DOHH2 (cell line): ENCODE results near the gene GRIN1.
A peak's percentile ranks its signal among the peaks of the same experiment; 100 is the strongest.

Experiments
- H3F3A ChIP-seq: fragments of 200-600 bp; sonication (generic), shearing (Covaris generic); 2 replicates; pipeline ENCODE4 v1.6.0; 2016; ENCODE audit warnings: antibody characterized with exemption, mild to moderate bottlenecking; ENCODE audit not compliant: control insufficient read depth, insufficient read depth
- H3K27ac ChIP-seq: fragments of 200-600 bp; sonication (generic); 2 replicates; pipeline ENCODE4 v1.5.1; 2014; ENCODE audit warnings: low read depth, mild to moderate bottlenecking, low read length, moderate library complexity
- H3K27me3 ChIP-seq: fragments of 200-600 bp; sonication (generic); 2 replicates; pipeline ENCODE4 v1.6.1; 2014; ENCODE audit warnings: mild to moderate bottlenecking, low read length, mixed read lengths; ENCODE audit not compliant: control insufficient read depth
- H3K36me3 ChIP-seq: fragments of 200-600 bp; sonication (generic); 2 replicates; pipeline ENCODE4 v1.6.1; 2014; ENCODE audit warnings: mild to moderate bottlenecking, low read length, moderate library complexity, mixed read lengths; ENCODE audit not compliant: control insufficient read depth
- H3K4me1 ChIP-seq: fragments of 200-600 bp; sonication (generic); 2 replicates; pipeline ENCODE4 v1.6.1; 2014; ENCODE audit warnings: mild to moderate bottlenecking, low read length, mixed read lengths; ENCODE audit not compliant: control insufficient read depth
- H3K4me2 ChIP-seq: fragments of 200-600 bp; sonication (generic); 2 replicates; pipeline ENCODE4 v1.6.0; 2014; ENCODE audit warnings: mild to moderate bottlenecking, low read length, moderate library complexity
- H3K4me3 ChIP-seq: fragments of 200-600 bp; sonication (generic); 2 replicates; pipeline ENCODE4 v1.5.1; 2014; ENCODE audit warnings: mild to moderate bottlenecking, low read length, mixed read lengths
- H3K79me2 ChIP-seq: fragments of 200-600 bp; sonication (generic); 2 replicates; pipeline ENCODE4 v1.6.1; 2014; ENCODE audit warnings: mild to moderate bottlenecking, low read length, mixed read lengths; ENCODE audit not compliant: control insufficient read depth
- H3K9me2 ChIP-seq: fragments of 200-600 bp; sonication (generic); replicated peaks from 2 replicates; pipeline ENCODE4 v1.6.1; 2014; ENCODE audit warnings: mild to moderate bottlenecking, low read length, mixed read lengths; ENCODE audit not compliant: control insufficient read depth
- H3K9me3 ChIP-seq: fragments of 200-600 bp; sonication (generic); 2 replicates; pipeline ENCODE4 v1.6.1; 2014; ENCODE audit warnings: antibody characterized with exemption, low read length, mixed read lengths; ENCODE audit not compliant: control insufficient read depth, insufficient read depth
- H4K20me1 ChIP-seq: fragments of 200-600 bp; sonication (generic); 2 replicates; pipeline ENCODE4 v1.6.0; 2014; ENCODE audit warnings: low read depth, mild to moderate bottlenecking, antibody characterized with exemption, low read length, moderate library complexity; ENCODE audit not compliant: control insufficient read depth, insufficient read depth
- EZH2phosphoT487 ChIP-seq: fragments of 200-600 bp; sonication (generic); IDR thresholded peaks from 2 replicates; pipeline ENCODE4 v1.6.1; 2017; ENCODE audit warnings: borderline replicate concordance, mild to moderate bottlenecking, antibody characterized with exemption, low read length, moderate library complexity, mixed read lengths
- TF ChIP-seq, protein P1 (sequence below): fragments of 200-600 bp; sonication (generic); IDR thresholded peaks from one replicate; pipeline ENCODE4 v1.5.1; 2014; ENCODE audit warnings: antibody characterized with exemption, mild to moderate bottlenecking, low read depth, low read length; ENCODE audit not compliant: poor library complexity, severe bottlenecking

The GRIN1 gene

DNA sequence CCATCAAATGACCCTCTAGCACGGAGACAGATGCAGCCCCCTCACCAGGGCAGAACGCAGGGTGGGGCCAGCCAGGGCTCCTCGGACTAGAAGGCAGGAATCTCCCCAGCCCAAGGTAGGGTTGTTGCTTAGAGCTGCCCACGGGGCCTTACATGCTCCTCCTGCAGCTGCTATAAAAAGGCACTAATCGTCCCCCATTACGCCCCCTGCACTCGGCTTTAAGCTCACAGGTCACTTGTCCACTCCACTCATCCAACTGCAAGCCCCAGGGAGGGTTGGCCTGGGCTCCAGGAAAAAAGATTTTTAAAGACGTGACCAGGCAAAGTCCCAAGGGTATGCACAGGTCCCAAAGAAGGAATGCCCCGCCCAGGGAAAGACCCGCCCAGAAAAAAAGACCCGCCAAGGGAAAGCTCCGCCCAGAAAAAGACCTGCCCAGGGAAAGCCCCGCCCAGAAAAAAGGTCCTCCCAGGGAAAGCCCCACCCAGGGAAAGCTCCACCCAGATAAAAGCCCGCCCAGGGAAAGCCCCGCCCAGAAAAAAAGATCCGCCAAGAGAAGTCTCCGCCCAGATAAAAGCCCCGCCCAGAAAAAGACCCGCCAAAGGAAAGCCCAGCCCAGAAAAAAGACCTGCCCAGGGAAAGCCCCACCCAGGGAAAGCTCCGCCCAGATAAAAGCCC is 11.1 kb downstream of the GRIN1 start:
- Histone ChIP-seq H3F3A (peaks cover 2% of the 10 kb centered on the region; the same call in 1 of the 2 replicates), H3K4me1 (peaks cover 19% of the 10 kb centered on the region), H3K79me2 (no peaks in the 10 kb centered on the region), H3K36me3 (no peaks in the 10 kb centered on the region), H3K4me3 (peak overlapping the region; percentile 77), H3K27me3 (no peaks in the 10 kb centered on the region), H4K20me1 (no peaks in the 10 kb centered on the region), H3K9me2 (no peaks in the 10 kb centered on the region), H3K4me2 (peak overlapping the region; percentile 92), H3K9me3 (0 out of 2 replicates have a peak, but pooled peaks cover 5% of the 10 kb centered on the region), H3K27ac (peak overlapping the region; percentile 64)
- TF ChIP-seq EZH2phosphoT487, result no peak
- TF ChIP-seq, protein P1, sequence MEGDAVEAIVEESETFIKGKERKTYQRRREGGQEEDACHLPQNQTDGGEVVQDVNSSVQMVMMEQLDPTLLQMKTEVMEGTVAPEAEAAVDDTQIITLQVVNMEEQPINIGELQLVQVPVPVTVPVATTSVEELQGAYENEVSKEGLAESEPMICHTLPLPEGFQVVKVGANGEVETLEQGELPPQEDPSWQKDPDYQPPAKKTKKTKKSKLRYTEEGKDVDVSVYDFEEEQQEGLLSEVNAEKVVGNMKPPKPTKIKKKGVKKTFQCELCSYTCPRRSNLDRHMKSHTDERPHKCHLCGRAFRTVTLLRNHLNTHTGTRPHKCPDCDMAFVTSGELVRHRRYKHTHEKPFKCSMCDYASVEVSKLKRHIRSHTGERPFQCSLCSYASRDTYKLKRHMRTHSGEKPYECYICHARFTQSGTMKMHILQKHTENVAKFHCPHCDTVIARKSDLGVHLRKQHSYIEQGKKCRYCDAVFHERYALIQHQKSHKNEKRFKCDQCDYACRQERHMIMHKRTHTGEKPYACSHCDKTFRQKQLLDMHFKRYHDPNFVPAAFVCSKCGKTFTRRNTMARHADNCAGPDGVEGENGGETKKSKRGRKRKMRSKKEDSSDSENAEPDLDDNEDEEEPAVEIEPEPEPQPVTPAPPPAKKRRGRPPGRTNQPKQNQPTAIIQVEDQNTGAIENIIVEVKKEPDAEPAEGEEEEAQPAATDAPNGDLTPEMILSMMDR, result no peak

DNA sequence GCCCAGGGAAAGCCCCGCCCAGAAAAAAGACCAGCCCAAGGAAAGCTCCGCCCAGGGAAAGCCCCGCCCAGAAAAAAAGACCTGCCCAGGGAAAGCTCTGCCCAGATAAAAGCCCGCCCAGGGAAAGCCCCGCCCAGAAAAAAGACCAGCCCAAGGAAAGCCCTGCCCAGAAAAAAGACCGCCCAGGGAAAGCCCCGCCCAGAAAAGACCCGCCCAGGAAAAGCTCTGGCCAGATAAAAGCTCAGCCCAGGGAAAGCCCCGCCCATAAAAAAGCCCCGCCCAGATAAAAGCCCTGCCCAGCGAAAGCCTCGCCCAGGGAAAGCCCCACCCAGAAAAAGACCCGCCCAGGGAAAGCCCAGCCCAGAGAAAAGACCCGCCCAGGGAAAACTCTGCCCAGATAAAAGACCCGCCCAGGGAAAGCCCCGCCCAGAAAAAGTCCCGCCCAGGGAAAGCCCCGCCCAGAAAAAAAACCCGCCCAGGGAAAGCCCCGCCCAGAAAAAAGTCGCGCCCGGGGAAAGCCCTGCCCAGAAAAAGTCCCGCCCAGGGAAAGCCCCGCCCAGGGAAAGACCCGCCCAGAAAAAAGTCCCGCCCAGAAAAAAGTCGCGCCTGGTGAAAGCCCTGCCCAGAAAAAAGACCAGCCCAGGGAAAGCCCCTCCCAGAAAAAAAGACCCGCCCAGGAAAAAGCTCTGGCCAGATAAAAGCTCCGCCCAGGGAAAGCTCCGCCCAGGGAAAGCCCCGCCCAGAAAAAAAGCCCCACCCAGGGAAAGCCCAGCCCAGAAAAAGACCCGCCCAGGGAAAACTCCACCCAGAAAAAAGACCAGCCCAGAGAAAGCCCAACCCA is 11.9 kb downstream of the GRIN1 start:
- peak overlapping the region; percentile 64 for H3K27ac ChIP-seq
- H3K4me1 ChIP-seq, result peaks cover 19% of the 10 kb centered on the region

DNA sequence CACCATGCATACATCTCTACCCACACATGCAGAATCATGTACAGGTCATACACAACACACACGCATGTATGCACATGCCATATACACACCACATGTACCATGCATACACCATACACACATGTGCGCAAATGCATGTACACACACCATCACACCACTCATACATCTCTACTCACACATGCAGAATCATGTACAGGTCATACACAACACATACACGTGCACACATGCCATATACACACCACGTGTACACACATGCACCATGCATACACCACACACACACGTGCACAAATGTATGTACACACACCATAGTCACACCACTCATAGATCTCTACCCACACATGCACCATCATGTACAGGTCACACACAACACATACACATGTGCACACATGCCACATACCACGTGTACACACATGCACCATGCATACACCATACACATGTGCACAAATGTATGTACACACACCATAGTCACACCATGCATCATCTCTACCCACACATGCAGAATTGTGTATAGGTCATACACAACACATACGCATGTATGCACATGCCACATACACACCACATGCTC is 14.0 kb downstream of the GRIN1 start:
- Histone ChIP-seq H3K27ac (no peak overlapping the region), H3K79me2 (no peaks in the 10 kb centered on the region), H4K20me1 (no peaks in the 10 kb centered on the region; the same call in 1 of the 2 replicates), H3K36me3 (no peaks in the 10 kb centered on the region), H3K4me3 (no peak overlapping the region), H3F3A (peaks cover 2% of the 10 kb centered on the region; the same call in 1 of the 2 replicates), H3K9me2 (no peaks in the 10 kb centered on the region), H3K27me3 (peaks cover 6% of the 10 kb centered on the region; the same call in 1 of the 2 replicates), H3K4me1 (peaks cover 30% of the 10 kb centered on the region), H3K4me2 (no peak overlapping the region), H3K9me3 (0 out of 2 replicates have a peak, but pooled peaks cover 5% of the 10 kb centered on the region)
- TF ChIP-seq, protein P1, result no peak
- no peak for TF ChIP-seq EZH2phosphoT487

More for the DNA sequence above, 11.9 kb downstream of the GRIN1 start:
- H3K4me3 ChIP-seq, result peak overlapping the region; percentile 48
- no peaks in the 10 kb centered on the region for H3K9me2 ChIP-seq
- H3K4me2 ChIP-seq, result peak overlapping the region; percentile 60
- H3F3A ChIP-seq, result peaks cover 2% of the 10 kb centered on the region; the same call in 1 of the 2 replicates
- H3K79me2 ChIP-seq, result no peaks in the 10 kb centered on the region
- 0 out of 2 replicates have a peak, but pooled peaks cover 5% of the 10 kb centered on the region for H3K9me3 ChIP-seq
- TF ChIP-seq, protein P1, result no peak
- TF ChIP-seq EZH2phosphoT487, result no peak
- H4K20me1 ChIP-seq, result no peaks in the 10 kb centered on the region
- H3K27me3 ChIP-seq, result no peaks in the 10 kb centered on the region
- no peaks in the 10 kb centered on the region for H3K36me3 ChIP-seq
